Iris pigment epithelial cell (primary cell): ENCODE results near the gene ELL.

Source experiments
- DNase-seq: peaks from one replicate; pipeline ENCODE4 v3.0.0-alpha.2; 2011; ENCODE audit warnings: low read depth

Gene ELL

DNA sequence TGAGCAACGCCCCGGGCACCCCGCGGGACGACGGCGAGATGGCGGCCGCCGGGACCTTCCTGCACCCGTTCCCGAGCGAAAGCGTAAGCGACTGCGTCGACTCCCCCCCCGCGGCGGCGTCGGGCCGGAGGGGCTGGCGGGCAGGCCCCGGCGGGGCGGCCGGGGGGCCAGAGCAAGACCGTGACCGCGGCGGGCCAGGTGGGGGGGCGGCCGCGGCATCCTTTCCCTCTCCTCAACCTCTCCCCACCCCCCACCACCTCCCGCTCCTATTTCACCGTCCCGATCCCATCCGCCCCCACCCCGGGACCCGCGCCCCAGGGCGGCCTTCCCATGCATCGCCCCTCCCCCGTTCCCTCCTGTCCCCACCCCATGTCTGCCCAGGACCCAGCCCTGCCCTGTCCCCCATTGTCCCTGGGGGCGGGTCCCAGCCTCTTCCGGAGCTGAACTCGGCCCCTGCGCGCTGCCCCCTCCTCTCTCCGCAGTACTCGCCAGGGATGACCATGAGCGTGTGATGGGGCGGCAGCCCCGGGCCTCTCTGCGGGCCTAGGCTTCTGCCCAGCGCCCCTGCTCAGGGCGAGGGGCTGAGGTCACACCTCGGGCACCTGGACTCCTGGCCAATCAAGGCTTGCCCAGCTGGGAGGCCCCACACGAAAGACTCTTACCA lies 88.0 kb downstream of the ELL start:
- no peak for DNase-seq

DNA sequence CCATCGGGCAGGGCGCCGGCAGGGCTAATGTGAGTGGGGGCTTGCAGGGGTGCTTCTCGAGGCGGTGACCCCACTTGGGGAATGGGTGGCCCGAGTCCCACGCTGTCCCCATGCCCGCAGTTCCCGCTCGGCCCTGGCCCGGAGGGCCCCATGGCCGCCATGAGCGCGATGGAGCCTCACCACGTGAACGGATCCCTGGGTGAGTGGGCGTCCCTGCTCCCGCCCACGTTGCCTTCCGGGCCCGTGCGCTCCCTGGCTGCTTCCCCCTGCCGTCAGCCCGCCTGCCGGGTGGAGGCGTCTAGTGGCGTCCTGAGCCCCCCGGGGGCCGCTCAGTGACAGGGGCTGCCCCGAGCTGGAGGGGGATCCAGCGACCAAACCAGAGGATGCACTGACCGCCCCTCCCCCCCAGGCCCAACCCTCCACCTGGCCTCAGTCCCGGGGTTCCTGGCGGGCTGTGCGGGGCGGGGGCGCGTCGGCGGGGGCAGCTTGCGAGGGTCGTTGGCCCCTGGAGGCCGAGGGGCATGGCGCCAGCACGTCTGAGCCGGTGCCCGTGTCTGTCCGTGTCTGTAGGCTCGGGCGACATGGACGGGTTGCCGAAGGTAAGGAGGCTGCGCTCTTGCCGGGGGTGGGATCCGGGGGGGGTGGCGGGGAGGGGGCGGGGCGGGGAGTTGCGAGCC lies 88.7 kb downstream of the ELL start:
- no peak for DNase-seq

DNA sequence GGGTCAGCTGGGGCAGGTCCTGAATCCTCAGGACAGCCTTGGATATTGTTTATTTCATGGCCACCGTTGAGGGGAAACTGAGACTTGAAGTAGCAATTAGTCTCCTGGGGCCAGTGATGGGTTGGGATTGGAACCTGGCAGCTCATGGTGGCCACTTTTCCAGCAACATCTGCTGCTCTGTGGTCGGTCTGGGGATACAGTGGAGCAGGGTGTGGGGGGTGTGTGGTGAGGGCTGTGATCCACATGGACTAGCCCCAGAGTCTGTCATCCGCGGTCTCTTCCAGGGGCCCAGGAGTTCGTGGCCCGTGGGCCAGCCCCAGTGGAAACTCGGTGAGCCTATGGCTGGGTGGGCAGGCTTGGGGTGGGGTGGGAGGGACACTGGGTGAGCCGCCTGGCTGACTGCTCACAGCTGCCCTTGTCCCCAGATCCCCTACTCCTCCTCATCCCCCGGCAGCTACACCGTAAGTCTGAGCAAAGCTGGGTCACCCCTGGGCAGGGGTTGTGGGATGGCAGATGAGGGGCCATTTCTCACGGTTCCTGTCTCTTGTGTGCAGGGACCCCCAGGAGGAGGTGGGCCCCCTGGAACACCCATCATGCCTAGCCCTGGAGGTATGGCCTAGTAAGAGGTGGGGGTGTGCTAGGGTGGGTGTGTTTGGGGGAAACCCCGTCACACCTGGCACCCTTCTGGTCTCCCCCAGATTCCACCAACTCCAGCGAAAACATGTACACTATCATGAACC lies 89.4 kb downstream of the ELL start:
- DNase-seq, result no peak

DNA sequence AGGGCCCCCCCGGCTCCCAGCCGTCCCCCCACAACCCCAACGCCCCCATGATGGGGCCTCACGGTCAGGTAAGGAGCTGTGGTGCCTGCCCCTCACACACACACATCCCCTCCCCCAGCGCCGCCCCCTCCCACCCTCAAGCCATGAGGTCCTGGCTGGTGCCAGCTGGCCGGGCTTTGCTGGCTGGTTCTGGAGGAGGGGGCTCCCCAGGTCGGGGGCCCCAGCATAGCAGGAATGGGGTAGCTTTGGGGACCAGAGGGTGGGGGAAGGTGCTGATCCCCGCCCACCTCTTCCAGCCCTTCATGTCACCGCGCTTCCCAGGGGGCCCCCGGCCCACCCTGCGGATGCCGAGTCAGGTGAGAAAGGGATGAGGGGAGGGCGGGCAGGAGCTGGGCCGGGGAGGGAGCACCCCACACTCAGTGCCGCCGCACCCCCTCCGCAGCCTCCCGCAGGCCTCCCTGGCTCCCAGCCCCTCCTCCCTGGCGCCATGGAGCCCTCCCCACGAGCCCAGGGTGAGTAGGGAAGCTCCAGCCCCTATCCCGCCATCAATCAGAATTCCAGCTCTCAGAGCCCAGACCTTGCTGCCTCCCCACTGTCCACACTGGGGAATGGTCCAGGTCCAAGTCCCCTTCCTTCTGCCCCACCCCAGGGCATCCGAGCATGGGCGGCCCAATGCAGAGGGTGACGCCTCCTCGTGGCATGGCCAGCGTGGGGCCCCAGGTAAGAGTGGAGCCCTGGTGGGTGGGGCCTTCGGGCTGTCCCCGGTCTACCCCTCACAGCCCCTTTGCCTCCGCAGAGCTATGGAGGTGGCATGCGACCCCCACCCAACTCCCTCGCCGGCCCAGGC lies 90.3 kb downstream of the ELL start:
- DNase-seq, result no peak

DNA sequence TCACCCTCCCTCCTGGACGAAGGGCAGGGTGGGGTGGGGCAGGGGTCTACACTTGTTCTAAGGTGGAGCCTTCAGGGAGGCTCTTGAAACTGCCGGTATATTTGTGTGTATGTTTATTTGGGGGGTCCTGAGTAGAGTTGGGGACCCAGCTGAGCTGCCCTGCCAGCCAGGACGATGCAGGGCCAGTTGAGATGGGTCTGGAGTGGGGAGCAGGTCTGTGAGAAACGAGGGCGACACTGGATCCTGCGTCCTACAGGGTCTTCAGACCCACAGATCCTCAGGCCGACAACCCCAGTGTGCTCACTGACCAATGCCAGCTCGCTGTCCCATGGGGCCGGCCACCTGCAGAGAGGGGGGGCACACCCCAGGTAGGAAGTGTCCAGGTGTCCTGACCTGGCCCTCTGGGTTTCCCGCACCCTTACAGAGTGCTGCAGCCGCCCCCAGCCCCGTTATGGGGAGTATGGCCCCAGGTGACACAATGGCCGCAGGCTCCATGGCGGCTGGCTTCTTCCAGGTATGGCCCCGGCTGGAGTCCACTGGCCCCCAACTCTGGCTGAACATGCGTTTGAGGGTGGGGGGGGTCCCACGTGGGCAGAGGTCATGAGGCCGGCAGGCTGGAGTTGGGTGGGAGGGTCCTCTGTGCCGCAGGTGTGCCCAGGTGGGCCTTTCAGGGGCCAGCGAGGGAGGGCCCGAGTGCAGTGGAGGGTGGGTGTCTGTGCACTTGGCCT lies 91.3 kb downstream of the ELL start:
- DNase-seq, result no peak

DNA sequence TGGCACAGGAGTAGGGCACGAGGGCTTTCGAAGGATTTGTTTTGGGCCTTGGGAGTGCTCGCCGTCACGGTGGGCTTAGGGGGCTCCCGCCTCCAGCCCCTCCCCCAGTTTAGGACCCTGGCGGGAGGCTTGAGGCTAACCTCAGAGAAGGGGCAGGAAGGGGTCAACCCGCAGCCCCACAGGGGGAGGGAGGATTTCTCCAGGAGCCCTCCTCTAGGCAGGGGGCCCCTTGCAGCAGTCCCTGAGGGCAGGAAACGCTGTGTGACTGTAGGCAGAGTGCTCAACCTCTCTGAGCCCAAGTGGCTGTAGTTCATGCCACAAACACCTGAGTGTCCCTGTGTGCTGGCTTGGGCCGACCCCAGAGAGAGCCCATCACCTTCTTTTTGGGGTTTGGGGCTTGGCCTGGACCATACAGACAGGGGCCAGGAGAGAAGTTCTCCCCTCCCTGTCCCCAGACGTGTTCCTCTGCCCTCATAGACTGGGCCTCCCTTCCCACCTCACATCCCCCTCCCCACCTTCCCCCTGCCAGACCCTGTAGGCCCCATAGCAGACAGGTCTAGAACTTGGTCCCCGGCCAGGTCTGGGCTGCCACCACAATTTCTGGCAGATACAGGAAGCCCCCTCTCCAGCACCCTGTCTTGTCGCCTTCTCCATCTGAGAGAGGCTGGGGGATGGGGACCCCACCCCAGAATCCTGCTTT lies 92.0 kb downstream of the ELL start:
- no peak for DNase-seq

DNA sequence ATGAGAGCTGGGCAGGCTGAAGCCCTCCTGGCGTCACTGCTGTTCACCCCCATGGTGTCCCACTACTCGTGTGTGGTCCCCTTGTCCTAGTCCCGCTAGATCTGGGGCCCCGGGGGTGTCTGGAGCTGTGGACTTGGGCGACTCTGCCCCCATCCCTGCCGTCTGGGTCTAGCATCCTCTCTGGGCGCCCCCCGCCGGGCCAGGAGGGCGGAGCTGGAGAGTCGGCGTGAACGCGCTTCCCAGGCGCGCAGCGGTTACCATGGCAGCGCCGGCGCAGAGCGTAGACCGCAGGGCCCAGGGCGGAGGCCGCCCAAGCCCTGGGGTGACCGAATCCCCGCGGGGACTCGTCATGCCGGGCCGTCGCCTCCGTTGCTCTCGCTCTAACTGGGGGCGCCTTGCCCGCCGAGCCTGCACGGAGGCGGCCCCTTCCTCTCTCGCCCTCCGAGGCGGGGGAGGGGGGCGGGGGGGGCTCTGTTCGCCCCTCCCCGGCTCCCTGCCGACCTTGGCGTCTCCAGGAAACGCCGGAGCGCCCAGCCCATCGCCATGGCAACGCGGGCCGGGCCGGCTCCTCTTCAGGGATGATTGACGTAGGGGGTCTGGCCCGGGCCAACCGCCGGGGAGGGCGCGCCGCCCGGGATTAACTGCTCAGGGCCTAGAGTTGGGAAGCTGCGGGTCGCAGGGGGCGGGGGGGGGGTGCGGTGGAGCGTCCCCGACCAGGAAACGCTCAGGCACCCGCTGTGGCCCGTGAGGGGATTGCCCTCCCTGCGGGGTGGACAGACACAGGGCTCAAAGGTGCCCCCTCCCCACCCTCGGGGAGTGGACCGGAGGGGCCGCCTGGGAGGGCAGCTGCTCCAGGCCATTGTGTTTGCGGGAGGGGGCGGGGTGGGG lies 92.8 kb downstream of the ELL start:
- DNase-seq, result peak; percentile 87

DNA sequence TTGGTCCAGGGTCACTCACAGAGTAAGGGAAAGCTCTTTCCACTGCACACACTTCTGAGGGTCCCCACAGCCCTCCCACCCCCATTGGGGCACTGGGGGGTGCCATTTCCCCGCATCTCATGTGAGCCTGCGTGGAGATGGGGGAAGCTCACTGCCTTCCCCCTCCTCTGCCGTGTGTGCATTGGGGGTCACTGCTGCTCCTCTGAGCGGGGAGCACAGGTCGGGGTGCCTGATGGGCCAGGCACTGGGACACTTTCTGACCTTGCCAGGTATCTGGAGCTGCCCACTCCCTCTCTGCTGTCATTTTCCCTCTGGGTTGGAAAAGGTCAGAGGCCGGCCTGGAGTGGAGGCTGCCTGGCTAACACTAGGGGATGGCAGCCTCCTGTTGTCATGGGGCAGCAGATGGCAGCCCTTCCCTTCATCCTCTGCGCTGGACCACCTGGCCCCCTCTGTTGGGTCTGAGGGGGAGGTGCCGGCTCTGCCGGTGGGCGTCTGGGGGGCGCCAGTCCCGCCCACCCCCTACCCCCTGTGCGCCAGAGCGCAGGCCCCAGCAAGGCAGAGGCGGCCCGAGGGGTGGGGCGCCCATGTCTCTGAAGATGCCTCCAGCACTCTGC lies 93.6 kb downstream of the ELL start:
- DNase-seq, result no peak

DNA sequence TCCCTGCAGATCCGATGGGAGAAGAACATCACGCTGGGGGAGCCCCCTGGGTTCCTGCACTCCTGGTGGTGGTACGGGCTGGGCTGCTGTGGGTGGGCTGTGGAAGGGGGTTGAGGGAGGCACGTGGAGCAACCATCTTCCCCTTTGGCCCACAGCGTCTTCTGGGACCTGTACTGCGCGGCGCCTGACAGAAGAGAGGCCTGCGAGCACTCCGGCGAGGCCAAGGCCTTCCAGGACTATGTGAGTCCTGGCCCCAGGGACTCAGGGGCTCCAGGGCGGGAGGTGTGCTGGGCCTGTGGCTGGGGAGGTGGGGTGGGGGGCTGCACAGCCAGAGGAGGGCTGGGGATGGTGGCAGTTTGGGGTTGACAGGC lies 94.1 kb downstream of the ELL start:
- no peak for DNase-seq

DNA sequence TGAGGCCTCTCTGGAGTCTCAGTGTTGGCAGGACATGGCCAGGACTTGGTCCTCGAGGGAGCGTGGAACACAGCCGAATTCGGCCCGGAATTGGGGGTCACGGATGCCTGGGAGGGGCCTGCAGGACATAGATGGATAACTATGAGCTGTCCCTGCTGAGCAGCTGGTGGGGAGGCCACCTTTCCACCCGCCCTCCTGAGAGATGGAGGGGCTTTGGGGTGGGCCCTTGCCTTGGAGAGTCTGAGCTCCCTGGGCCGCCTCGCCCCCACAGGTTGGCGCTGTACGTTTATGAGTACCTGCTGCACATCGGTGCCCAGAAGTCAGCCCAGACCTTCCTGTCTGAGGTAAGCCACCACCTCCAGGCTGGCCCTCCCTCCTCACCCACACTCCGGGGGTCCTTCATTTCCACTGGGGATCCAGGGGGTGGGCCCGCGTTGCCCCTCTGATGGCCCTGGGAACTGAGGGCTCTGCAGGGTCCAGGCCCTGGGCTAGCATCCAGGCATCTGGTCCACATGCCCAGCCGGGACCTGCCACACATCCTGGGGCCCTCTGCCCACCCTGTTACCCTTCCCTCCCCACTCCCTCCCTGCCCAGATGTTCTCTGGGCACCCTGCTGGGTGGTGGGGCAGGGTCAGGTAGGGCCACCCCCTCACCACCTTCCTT lies 94.7 kb downstream of the ELL start:
- no peak for DNase-seq

DNA sequence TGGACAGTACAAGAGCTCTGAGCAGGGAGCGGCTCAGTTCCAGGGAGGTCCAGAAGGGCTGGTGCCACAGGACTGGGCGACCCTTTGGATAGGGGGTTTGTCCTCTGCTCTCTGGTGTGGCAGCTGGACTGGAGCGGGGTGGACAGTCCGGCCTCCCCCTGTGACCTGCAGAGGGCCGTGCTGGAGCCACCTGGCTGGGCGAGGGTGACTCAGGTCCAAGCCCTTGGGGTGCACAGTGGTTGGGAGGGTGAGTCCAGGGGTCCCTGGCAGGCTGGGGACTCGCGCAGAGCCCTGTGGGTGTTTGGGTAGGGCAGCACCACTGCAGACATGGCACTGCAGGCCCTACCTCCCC lies 95.5 kb downstream of the ELL start:
- no peak for DNase-seq

DNA sequence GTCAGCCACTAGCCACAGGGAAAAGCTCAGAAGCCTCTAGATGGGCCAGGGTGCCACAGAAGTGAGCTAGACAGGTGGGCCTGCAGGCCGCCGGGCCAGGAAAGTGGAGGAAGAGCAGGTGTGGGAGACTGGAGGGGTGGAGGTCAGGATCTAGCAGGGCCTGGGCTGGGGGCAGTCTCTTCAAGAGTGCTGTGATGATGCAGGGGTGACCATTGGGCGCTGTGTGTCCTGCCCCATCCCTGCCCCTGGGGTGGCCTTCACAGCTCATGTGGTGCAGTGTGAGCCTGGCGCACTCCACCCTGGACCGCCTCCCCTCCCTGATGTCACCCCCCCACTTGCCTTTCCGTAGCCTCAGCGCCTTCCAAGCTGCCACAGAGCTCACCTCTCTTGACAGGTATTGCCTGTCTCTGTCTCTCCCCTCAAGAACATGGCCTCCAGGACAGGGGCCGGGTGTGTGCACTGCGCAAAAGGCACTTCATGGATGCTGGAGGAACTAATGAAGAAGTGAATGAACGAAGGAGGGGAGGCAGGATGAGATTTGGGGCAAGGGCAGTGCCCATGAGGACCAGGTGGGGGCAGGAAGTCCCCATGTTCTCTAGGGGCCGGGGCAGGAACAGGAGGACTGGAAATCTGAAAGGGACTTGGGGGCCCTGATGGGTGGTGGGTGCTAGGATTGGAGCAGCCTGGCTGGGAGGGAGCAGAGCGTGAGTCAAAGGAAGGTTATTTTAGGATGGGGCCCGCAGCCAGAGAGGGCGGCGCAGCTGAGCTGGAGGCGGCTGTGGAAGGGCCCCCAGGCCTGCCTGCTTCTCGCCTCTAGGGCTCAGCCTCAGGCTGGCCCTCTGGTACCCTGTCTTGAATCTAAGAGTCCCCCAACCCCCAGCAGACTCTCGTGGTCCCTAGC lies 96.1 kb downstream of the ELL start:
- DNase-seq, result peak; percentile 59

DNA sequence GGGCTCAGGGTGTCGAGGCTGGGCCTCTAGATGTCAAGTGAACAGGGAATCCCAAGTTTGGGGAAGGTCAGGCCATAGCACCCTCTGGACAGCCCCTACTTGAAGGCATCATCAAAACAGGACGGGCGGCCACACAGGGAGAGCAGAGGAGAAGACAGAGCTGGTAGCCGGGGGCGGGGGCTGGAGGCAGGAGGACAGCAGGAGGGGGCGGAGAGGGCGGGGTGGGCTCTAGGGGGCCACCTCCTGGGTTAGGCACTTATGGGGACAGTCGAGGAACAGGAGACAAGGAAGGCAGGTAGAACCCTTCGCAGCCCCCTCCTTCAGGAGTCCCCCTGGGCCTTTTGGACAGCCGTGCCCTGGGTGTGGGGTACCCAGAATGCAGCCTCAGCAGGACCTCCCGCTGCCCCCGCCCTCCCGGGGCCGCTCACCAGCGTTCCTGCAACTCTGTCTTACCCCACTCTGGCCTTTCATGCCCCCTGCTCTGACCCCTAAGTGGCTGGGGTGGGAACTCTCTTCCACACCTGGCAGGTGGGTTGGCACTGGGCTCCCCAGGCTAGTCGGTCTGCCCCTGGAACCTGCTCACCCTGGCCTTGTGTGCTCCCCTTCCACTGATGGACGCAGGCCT lies 96.9 kb downstream of the ELL start:
- no peak for DNase-seq

DNA sequence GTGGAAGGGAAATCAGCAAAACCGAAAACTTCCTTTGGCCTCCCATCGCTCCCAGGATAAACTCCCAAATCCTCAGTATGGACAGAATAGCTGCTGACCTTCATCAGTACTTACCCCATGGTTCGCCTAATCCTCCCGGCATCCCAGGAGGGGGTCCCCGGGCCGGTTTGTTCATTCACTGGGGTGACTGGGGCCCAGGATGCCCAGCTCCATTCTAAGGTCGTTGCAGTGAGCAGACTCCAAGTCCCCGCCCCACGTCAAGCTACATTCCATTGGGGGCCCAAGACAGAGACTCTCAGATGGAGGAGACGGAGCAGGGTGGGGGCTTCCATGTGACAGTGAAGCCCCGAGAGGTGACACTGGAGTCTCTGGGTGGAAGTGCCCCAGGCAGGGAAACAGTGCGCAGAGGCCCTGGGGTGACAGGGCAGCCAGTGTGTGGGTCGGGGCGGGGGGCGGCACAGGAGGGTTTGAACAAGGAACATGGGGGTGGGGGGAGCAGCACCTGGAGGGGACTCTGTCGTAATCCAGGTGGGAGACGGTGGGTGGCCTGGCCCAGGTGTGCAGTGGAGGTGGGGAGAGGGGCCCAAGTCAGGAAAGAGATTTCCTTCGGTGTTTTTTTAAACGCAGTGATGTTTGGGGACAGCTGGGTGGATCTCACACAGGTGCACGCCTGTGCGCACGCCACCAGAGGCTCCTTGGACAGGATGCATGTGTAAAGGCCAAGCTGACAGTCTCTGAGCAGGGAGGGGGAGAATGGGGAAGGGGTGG lies 97.6 kb downstream of the ELL start:
- DNase-seq, result no peak

DNA sequence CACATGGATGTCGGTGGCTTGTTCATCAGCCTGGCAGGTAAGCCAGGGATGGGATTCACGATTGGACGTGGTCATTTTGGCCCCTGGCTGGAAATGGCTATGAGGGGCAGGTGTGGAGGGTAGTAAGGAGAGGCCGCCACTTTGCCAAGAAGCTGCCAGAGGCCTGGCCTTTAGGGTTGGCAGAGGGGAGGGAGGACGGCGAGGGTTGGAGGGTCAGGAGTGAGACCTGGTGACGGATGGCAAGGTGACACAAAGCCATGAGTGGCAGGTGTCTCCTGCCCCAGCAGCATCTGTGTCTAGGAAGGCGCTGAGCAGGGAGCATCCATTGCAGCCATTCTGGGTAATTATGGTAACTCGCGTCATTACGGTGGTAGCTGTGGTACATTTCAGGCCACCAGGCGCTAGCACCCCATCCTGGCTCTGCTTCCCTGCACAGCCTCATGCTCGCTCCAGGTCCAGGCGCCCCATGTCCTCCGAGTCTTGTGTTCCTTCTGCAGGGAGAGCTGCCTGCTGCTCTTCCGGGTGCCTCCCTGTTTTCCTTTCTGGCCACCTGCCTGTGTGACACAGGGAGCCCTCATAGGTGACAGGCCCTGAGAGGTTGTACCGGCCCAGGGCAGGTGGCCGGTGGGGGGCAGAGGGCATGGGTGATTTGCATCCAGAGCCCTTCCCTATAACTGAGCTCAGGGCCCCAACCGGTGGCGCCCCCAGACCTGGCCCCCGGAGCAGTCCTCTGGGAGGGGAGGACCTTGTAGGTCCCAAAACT lies 98.4 kb downstream of the ELL start:
- DNase-seq, result no peak

DNA sequence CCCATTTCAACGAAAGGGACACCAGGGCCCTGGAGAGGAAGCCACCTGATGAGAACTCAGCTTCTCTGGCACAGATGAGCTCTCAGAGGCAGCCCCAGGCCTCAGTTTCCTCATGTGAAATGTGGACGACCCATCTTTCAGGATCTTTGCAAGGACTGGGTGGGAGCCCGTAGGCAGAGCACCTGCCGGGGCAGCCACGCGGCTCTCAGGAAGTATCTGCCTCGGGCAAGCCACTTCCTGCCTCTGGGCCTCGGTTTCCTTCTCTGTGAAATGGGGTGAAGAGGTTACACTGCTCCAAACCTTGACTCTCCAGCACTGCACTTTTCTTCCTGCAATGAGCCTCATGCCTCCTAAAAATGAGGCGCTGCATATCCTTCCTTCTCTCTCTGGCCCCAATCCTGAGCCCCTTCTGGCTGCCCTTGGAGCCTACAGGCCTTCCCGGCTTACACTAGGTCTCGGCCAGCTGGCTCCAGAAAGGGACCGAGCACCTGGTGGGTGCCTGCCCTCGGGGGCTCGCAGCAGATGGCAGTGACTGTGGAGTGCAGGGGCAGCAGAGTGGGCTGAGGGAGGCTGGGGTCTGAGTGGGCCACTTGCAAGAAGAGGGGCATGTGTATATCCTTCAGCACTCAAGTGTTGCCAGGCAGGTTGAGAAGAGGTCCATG lies 99.2 kb downstream of the ELL start:
- DNase-seq, result no peak
